Measurements from ENCODE around the gene LRRC59. TPM values are rescaled to one million over a fixed set of nuclear protein-coding genes. Genes with fewer than 3 reads are reported as not detected.

LRRC59 gene
- total RNA-seq, 1 donor from 2014 or later = 116 TPM

GRCh38 chr17:50362661-50363060 lies 34.7 kb downstream of the LRRC59 start:
- DNase-seq (ENCODE audit: low read depth in 2 of 2) = no peak

- peak; percentile 60 to 80 for DNase-seq (ENCODE audit: low read depth in 2 of 2)
Measured at GRCh38 chr17:50361561-50362480, 35.5 kb downstream of the LRRC59 start.

DNA sequence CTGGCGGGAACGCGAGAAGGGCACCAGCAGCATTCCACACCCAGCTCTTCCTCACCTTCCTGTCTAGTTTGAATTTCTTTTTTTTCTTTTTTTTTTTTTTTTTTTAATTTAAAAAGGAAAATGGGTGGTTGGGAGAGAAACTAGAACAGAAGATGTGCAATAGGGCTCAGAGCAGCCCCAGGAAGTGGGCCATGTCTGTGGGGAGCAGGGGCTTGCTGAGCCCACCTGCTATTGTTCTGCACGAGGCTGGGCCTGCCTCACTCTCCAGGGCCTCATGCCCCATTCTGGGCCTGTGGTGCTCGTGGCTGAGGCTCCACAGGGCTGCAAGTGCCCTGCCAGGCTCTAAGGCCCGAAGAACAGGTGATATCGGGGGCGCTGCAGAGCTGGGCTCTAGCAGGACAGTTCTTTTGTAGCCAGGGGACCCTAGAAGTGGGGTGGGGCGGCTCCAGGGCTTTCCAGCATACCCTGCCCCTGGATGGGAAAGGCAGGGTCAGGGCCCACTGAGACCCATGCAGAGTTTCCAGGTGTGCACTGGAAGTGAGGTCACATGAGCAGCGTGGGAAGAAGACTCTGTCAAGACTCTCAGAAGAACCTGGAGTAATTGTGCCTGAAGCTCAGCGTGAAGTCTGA lies 36.7 kb downstream of the LRRC59 start:
- no peak for DNase-seq (ENCODE audit: low read depth in 2 of 2)

GRCh38 chr17:50359998-50360461 lies 37.3 kb downstream of the LRRC59 start:
- DNase-seq (ENCODE audit: low read depth in 2 of 2) = no peak

DNA sequence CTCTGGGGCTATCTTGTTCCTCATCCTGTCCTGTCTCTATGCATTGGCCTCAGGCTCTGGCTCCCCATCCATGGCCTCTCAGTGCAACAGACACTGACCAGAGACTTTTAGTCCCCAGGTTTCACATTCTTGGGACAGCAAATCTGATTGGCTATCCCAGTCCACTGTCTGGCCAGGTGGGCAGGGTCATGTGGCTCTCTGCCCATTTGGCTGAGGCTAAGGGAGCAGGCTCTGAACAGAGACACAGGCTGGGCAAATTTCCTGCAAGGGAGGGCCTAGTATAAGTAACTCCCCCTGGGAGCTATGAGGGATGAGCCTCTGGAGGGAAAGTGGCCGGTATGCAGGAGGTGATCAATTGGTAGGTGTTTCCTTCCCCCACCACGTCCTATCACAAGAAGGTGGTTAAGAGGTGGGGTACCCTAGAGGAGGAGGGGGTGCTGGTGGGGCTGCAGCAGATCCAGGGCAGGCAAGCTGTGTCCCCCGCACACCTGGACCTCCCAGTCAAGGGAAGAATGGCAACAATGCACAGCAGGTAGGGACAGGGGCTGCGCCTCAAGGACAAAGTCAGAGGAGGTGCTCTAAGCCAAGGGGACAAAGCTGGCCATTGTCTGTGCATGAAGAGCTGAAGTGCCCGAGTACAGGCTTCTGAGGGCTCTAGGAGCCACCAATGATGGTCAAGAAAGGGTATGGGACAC lies 38.2 kb downstream of the LRRC59 start:
- no peak for DNase-seq (ENCODE audit: low read depth in 2 of 2)

DNA sequence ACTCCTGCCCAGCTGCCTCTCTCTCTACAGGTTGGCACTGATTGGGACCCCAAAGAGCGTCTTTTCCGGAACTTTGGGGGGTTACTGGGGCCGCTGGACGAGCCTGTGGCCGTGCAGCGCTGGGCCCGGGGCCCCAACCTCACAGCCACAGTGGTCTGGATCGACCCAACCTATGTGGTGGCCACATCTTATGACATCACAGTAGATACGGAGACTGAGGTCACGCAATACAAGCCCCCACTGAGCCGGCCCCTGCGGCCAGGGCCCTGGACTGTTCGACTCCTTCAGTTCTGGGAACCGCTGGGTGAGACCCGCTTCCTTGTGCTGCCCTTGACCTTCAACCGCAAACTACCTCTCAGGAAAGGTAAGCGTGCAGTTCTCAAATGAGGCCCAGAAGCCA lies 39.1 kb downstream of the LRRC59 start:
- DNase-seq (ENCODE audit: low read depth in 2 of 2) = no peak

DNA sequence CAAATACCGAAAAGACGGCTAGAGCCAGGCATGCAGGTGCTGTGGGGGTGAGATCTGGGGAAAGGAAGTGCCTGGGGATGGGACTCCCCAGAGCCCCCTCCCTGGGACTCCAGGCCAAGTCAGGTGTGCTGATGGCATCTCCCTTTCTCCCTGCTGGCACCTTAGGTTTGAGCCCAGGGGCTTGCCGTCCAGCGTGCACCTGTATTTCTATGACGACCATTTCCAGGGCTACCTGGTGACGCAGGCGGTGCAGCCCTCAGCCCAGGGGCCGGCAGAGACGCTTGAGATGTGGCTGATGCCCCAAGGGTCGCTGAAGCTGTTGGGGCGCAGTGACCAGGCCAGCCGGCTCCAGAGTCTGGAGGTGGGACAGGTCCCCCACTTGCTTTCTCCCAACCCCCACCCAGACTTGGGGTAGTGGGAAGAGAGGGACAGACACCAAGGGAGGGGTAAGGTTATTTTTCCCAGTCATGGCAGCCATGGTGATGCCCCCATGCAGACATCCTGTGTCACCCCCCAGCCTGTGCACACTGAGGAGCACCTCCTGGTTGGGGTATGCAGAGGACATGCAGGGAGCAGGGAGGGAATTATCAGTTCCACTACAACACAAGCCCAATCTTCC lies 40.3 kb downstream of the LRRC59 start:
- DNase-seq (ENCODE audit: low read depth in 2 of 2) = no peak

- DNase-seq (ENCODE audit: low read depth in 2 of 2) = no peak
Measured at GRCh38 chr17:50356418-50356817, 40.9 kb downstream of the LRRC59 start.

DNA sequence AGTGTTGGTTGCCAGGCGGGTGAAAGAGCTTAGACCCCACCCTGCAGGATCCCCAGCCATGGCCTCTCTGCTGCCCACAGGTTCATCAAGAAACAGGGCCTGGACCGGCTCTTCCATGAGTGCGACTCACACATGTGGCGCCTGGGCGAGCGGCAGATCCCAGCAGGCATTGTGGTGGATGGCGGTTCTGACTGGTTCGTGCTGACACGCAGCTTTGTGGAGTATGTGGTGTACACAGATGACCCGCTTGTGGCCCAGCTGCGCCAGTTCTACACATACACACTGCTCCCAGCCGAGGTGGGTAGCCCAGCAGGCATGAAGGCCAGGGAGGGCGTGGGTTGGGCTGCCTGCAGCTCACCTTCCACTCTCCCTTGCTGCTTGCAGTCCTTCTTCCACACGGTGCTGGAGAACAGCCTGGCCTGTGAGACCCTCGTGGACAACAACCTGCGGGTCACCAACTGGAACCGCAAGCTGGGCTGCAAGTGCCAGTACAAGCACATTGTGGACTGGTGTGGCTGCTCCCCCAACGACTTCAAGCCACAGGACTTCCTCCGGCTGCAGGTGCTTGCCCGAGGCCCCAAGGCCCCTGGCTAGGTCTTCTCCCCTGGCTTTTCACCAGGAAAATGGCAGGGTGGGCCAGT lies 41.5 kb downstream of the LRRC59 start:
- DNase-seq (ENCODE audit: low read depth in 2 of 2) = no peak

- no peak for DNase-seq (ENCODE audit: low read depth in 2 of 2)
Measured at GRCh38 chr17:50355336-50355700, 42.0 kb downstream of the LRRC59 start.

GRCh38 chr17:50354776-50355175 lies 42.5 kb downstream of the LRRC59 start:
- DNase-seq (ENCODE audit: low read depth in 2 of 2) = no peak

DNA sequence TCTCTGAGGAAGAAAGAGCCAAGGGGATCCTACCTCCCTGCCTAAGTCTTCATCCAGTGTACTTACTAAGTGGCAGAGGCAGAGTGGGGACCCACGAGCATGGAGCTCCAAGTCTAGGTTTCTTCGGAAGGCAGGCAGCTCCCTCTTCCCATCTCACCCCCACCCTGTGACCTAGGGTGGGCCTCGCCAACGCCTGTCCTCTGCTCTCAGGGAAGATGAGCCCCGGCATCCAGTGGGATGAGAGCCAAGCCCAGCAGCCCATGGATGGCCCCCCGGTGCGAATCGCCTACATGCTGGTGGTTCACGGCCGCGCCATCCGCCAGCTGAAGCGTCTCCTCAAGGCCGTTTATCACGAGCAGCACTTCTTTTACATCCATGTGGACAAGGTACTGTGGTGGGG lies 43.1 kb downstream of the LRRC59 start:
- DNase-seq (ENCODE audit: low read depth in 2 of 2) = no peak

DNA sequence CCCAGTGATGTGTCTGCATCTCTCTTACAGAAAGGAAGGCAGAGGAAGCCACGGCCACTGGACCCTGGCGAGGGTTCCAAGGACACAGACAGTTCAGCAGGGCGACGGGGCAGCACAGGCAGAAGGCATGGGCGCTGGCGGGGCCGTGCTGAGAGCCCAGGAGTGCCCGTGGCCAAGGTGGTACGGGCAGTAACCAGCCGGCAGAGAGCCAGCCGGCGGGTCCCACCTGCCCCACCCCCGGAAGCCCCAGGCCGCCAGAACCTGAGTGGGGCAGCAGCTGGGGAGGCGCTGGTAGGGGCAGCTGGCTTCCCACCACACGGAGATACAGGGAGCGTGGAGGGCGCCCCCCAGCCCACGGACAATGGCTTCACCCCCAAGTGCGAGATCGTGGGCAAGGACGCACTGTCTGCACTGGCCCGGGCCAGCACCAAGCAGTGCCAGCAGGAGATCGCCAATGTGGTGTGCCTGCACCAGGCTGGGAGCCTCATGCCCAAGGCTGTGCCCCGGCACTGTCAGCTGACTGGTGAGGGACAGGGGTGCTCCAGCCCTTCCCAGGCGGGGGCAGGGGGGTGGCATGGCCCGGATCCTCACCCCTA lies 43.6 kb downstream of the LRRC59 start:
- no peak for DNase-seq (ENCODE audit: low read depth in 2 of 2)

DNA sequence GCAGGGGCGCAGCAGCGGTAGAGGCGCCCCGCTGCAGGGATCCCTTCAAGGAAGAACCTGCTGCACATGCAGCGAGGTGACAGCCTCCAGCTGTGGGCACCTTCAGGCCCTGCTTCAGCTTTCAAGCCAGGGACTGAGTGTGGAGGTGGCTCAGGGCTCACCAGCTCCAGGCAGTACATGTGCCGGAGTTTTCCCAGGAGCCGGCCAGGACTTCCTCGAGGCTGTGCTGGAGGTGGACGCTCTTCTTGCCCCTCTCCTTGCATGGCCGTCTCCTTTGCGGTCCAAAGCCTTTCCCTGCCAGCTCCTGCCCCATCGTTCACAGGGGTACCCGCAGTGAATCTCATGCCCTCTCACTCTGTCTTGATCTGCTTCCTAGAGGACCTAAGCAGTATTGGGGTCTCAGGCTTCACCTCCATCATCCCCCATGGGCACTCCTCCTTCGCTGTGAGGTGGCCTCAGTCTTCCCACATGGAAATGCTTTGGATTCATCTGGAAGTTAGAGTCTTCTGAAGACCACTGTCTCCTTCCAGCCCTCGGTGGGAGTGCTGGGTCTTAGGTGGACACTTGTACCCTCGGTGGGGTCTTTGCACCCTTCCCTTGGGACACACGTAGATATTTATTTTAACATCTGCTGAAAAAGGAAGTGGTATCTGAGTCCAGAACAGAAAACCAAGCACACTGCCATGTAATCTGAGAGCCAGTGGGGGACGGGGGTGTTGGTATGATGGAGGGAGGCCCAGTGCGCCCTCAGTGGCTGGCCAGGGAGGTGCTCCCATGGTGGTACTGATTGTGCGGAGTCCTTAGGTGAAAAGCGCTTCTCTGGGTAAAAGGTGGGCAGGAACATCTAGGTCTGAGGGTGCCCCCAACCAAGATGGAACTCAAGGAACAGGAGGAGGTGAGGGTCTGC lies 44.4 kb downstream of the LRRC59 start:
- no peak for DNase-seq (ENCODE audit: low read depth in 2 of 2)

DNA sequence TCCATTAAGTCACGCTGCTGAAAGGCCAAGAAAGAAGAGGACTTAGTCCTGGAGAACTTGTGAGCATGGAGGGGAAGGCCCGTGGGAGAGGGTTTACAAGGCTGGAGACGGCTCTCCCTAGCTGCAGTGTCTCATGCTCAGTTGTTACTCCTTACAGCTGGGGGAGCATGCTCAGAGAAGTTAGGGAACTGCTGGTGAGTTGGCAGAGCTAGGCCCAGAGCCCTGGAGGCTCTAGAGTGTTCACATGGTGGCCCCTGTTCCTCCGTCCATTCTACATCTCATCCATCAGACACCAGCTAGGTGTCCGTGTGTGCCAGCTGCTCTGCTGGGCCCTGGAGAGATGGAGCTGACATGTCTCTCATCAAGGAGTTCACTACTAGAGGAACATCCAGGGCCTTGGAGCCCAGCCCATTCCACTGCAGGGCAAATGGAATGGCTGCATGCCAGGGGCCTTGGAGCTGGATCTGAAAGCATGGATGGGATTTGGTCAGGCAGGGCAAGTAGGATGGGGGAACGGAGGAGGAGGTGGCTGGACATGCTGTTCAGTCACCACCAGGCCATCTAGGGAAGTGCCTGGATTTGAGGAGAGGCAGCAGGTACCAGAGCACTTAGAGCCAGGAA lies 45.1 kb downstream of the LRRC59 start:
- DNase-seq (ENCODE audit: low read depth in 2 of 2) = no peak

DNA sequence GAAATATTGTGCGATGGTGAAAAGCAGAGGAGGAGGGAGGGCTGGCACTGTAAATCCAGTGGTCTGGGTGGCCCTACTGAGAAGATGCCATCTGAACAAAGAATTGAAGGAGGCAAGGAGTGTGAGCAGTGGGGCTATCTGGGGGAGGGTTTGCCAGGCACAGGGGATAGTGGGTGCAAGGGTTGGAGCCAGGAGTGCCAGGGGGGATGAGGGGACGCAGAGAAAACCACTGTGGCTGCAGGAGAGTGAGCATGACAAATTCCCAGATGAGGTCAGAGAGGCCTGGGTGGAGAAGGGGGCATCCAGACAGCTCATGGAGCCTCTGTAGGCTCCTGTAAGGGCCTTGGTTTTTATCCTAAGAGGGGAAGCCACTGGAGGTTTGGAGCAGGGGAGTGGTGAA lies 46.6 kb downstream of the LRRC59 start:
- no peak for DNase-seq (ENCODE audit: low read depth in 2 of 2)

GRCh38 chr17:50349243-50349600 lies 48.1 kb downstream of the LRRC59 start:
- DNase-seq (ENCODE audit: low read depth in 2 of 2) = no peak

- DNase-seq (ENCODE audit: low read depth in 2 of 2) = no peak
Measured at GRCh38 chr17:50348522-50349242, 48.6 kb downstream of the LRRC59 start.

- no peak for DNase-seq (ENCODE audit: low read depth in 2 of 2)
Measured at GRCh38 chr17:50347894-50348291, 49.4 kb downstream of the LRRC59 start.
